Motor neuron (in vitro differentiated cells): ENCODE measurements around the gene HCST. TPM values are rescaled to one million over a fixed set of nuclear protein-coding genes. Genes with fewer than 3 reads are reported as not detected.
A peak's percentile ranks its signal among the peaks of the same experiment; 100 is the strongest.

Experiments used
- ATAC-seq, 8 experiments: fragments of 200-7000 bp; cut with Tn5 transposase; replicated peaks in 6 of 8; 2 replicates each; pipeline ENCODE4 v1.8.0; 2021; ENCODE audit warnings: mild to moderate bottlenecking in 8 of 8, moderate library complexity in 8 of 8
- H3K27ac ChIP-seq, 2 donors: fragments of 250-450 bp; sonication (Bioruptor Pico); 2 replicates each; pipeline ENCODE4 v1.9.0; 2021; ENCODE audit warnings: antibody characterized with exemption in 2 of 2, mild to moderate bottlenecking in 2 of 2, moderate library complexity in 1 of 2
- H3K4me1 ChIP-seq, 2 donors: fragments of 250-450 bp; sonication (Bioruptor Pico); replicated peaks in 1 of 2; 2 replicates each; pipeline ENCODE4 v1.6.1; 2021; ENCODE audit warnings: antibody characterized with exemption in 2 of 2, mild to moderate bottlenecking in 2 of 2, moderate library complexity in 1 of 2
- H3K4me3 ChIP-seq, 5 donors: fragments of 250-450 bp; sonication (Bioruptor Pico); 2 replicates each; pipeline ENCODE4 v1.9.0; 2021; ENCODE audit warnings: antibody characterized with exemption in 5 of 5, mild to moderate bottlenecking in 5 of 5, moderate library complexity in 4 of 5
- WGBS, 10 experiments: fragments of 450-650 bp; shearing (Covaris generic); methylation state at CpG; one replicate each; pipeline ENCODE4 v1.0.0; 2022; 5-methylcytosine and 5-hydroxymethylcytosine counted together
- in situ Hi-C, 9 experiments: fragments of 400-800 bp; cut with MboI; loops; one replicate each; pipeline ENCODE4 v1.15.0; 2021; ENCODE audit warnings: low sequenced_read_pairs in 9 of 9, low pct_unique_long_range_greater_than_20kb in 2 of 9; ENCODE audit not compliant: unreplicated experiment in 9 of 9
- total RNA-seq, 8 experiments: library from RNA; unstranded; fragments of 300-600 nt; gene quantifications; 2 replicates each; pipeline versions ENCODE4 v1.2.3 to v1.2.4, GENCODE V29; 2022

HCST gene
- total RNA-seq, 8 experiments from 2014 or later, result 0.33 to 3.8 (median 0.62) TPM; not detected in 3

DNA sequence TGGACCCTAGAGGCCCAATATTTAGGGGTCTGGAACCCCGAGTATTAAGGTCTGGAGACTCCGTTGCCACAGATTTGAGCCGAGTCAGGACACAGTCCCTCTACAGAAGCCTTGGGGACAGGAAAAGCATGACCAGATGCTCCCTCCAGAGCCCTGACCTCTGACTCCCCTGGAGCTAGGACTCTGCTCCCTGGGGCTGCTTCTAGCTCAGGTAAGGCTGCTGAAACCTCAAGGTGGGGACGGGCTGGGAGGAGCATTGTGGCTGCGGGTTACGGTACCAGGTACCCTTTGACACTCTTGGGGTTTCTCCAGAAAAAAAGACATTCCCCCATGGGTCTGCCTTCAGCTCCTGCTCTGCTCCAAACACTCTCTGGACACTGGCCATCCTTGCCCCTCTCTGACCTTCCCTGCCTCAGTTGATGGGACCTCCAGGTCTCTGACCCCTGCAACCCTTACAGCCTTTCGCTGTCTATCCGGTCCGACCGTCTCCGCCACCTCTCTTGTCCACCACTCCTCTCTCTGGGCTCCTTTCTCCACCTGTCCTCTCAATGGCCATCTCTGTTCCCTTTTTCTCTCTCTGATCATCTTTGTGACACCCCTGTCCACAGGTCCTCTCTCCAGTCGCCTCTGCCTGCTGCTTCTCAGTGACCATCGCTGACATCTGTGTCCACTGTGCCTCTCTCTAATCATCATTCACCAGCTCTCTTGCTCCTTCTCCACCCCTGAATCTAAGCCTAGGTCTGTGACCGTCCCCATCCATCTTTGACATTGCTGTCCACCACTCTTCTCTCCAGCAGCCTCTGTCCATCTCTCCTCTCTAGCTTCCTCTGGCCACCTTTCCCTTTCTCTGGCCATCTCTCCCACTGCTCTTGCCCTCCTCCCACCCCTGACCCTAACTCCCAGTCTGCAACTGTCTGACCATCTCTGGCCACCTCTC is 35.3 kb downstream of the HCST start:
- peak overlapping the region; percentile 46 to 61 (median 53) for H3K4me3 ChIP-seq
- ATAC-seq, result peak in 2 of 8 experiments; percentile 10 to 11
- in situ Hi-C loops, result loop anchor here in 1 of 9 experiments (10.0 kb wide), 1 partner anchor 53 kb away; no protein-coding TSS in a partner anchor

DNA sequence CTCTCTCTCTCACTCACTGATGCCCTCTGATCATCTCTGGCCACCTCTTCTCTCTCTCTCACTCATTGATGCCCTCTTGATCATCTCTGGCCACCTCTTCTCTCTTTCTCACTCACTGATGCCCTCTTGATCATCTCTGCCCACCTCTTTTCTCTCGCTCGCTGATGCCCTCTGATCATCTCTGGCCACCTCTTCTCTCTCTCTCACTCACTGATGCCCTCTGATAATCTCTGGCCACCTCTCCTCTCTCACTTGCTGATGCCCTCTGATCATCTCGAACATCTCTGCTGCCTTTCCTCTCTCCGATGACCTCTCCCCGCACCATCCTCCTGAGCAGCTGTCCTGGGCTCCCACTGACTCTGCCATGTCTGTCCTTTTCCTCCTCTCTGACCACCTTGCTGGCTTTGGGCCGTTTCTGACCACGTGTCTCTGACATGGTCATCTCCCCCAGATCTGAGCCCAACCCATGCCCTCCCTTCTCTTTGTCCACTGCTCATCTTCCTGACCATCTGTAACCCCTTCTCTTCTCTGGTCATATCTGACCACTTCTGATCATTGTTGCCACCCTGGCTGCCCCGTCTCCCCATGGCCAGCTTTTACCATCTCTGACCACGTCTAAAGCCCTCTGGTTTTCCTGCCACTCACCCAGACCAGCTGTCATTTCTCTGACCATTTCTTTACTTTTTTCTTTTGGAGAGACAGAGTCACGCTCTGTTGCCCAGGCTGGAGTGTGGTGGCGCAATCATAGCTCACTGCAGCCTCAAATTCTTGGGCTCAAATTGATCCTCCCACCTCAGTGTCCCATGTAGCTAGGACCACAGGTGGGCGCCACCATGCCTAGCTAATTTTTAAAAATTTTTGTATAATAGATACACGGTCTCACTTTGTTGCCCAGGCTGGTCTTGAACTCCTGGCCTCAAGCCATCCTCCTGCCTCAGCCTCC is 36.2 kb downstream of the HCST start:
- Histone ChIP-seq H3K27ac (no peak overlapping the region), H3K4me3 (peak overlapping the region in 2 of 5 donors; percentile 46 to 55), H3K4me1 (peaks cover 5 to 15% of the 10 kb centered on the region in 2 donors)
- in situ Hi-C loops, result loop anchor here in 1 of 9 experiments (10.0 kb wide), 1 partner anchor 54 kb away; no protein-coding TSS in a partner anchor
- no peak for ATAC-seq
- 49 to 100% (median 87%) methylated on average over 1 to 12 of the region's 13 CpGs; no CpG with 5 or more reads in 1 of the 10 experiments for WGBS, 10 experiments

More for the DNA sequence above, 35.3 kb downstream of the HCST start:
- WGBS, 10 experiments, result 10 to 82% (median 53%) methylated on average over 1 to 10 of the region's 14 CpGs; no CpG with 5 or more reads in 2 of the 10 experiments
- Histone ChIP-seq H3K4me1 (peaks cover 5 to 15% of the 10 kb centered on the region in 2 donors), H3K27ac (no peak overlapping the region)

DNA sequence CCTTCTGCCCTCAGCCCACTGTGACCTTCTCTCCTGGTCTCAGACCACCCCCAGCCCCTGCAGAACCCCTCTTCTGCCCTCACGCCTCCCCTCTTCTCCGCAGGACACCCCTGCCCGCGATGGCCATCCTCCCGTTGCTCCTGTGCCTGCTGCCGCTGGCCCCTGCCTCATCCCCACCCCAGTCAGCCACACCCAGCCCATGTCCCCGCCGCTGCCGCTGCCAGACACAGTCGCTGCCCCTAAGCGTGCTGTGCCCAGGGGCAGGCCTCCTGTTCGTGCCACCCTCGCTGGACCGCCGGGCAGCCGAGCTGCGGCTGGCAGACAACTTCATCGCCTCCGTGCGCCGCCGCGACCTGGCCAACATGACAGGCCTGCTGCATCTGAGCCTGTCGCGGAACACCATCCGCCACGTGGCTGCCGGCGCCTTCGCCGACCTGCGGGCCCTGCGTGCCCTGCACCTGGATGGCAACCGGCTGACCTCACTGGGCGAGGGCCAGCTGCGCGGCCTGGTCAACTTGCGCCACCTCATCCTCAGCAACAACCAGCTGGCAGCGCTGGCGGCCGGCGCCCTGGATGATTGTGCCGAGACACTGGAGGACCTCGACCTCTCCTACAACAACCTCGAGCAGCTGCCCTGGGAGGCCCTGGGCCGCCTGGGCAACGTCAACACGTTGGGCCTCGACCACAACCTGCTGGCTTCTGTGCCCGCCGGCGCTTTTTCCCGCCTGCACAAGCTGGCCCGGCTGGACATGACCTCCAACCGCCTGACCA is 37.2 kb downstream of the HCST start:
- peaks cover 5 to 15% of the 10 kb centered on the region in 2 donors for H3K4me1 ChIP-seq
- no peak overlapping the region for H3K27ac ChIP-seq
- ATAC-seq, result no peak
- no peak overlapping the region for H3K4me3 ChIP-seq
- in situ Hi-C loops, result loop anchor here in 1 of 9 experiments (10.0 kb wide), 1 partner anchor 55 kb away; no protein-coding TSS in a partner anchor
- whole genome bisulfite sequencing, 10 experiments, result 85 to 100% (median 95%) methylated on average over 1 to 12 of the region's 55 CpGs; no CpG with 5 or more reads in 7 of the 10 experiments

DNA sequence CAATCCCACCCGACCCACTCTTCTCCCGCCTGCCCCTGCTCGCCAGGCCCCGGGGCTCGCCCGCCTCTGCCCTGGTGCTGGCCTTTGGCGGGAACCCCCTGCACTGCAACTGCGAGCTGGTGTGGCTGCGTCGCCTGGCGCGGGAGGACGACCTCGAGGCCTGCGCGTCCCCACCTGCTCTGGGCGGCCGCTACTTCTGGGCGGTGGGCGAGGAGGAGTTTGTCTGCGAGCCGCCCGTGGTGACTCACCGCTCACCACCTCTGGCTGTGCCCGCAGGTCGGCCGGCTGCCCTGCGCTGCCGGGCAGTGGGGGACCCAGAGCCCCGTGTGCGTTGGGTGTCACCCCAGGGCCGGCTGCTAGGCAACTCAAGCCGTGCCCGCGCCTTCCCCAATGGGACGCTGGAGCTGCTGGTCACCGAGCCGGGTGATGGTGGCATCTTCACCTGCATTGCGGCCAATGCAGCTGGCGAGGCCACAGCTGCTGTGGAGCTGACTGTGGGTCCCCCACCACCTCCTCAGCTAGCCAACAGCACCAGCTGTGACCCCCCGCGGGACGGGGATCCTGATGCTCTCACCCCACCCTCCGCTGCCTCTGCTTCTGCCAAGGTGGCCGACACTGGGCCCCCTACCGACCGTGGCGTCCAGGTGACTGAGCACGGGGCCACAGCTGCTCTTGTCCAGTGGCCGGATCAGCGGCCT is 37.9 kb downstream of the HCST start:
- in situ Hi-C loops, result no loop called here
- WGBS, 10 experiments, result 83 to 100% (median 98%) methylated on average over 3 to 12 of the region's 51 CpGs; no CpG with 5 or more reads in 7 of the 10 experiments
- Histone ChIP-seq H3K27ac (no peak overlapping the region), H3K4me3 (no peak overlapping the region), H3K4me1 (peaks cover 4 to 15% of the 10 kb centered on the region in 2 donors)
- no peak for ATAC-seq

DNA sequence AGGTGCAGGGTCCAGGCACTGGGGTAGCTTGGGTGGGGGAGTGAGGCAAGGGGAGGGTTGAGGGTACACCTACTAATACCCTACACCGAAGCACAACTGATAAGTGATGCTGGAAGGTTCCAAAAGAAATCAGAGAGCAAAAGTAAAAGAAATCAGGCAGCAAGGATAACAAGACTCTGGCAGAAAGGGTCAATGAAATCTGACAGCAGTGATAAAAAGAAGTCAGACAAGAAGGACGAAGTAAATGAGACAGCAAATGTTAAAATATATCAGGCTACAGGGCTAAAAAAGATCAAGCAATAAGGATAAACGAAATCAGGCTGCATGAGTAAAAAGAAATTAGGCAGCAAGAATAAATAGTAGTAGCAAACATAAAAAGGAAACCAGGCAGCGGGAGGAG is 38.5 kb downstream of the HCST start:
- WGBS, 10 experiments, result 38 to 100% (median 64%) methylated on average over 1 to 4 of the region's 4 CpGs; no CpG with 5 or more reads in 1 of the 10 experiments
- no peak overlapping the region for H3K27ac ChIP-seq
- in situ Hi-C loops, result no loop called here

DNA sequence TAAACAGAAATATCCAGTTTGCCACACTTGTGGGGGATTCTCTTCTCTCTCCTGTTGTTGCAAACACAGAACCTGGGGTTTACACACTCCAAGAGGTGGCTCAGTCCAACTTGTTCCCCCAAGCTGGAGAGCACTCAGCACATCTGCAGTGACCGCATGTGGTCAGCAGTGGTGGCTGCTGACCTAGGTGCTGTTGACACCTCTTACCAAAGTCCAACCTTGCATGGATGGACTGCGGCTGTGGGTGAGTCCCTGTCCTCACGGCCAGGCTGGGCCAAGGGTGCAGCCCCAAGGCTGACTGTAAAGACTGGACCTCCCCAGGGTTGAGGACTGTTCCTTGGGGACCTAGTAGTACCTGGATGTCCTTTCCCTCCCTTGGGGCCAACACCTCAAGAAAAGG is 39.9 kb downstream of the HCST start:
- in situ Hi-C loops, result no loop called here
- ATAC-seq, result no peak
- H3K4me3 ChIP-seq, result no peak overlapping the region
- H3K27ac ChIP-seq, result no peak overlapping the region
- H3K4me1 ChIP-seq, result peaks cover 0 to 8% of the 10 kb centered on the region in 2 donors
- 80 to 100% (median 100%) methylated on average over 1 to 2 of the region's 3 CpGs; no CpG with 5 or more reads in 5 of the 10 experiments for WGBS, 10 experiments

More for the DNA sequence above, 38.5 kb downstream of the HCST start:
- H3K4me1 ChIP-seq, result peaks cover 0 to 11% of the 10 kb centered on the region in 2 donors
- ATAC-seq, result no peak
- H3K4me3 ChIP-seq, result no peak overlapping the region

DNA sequence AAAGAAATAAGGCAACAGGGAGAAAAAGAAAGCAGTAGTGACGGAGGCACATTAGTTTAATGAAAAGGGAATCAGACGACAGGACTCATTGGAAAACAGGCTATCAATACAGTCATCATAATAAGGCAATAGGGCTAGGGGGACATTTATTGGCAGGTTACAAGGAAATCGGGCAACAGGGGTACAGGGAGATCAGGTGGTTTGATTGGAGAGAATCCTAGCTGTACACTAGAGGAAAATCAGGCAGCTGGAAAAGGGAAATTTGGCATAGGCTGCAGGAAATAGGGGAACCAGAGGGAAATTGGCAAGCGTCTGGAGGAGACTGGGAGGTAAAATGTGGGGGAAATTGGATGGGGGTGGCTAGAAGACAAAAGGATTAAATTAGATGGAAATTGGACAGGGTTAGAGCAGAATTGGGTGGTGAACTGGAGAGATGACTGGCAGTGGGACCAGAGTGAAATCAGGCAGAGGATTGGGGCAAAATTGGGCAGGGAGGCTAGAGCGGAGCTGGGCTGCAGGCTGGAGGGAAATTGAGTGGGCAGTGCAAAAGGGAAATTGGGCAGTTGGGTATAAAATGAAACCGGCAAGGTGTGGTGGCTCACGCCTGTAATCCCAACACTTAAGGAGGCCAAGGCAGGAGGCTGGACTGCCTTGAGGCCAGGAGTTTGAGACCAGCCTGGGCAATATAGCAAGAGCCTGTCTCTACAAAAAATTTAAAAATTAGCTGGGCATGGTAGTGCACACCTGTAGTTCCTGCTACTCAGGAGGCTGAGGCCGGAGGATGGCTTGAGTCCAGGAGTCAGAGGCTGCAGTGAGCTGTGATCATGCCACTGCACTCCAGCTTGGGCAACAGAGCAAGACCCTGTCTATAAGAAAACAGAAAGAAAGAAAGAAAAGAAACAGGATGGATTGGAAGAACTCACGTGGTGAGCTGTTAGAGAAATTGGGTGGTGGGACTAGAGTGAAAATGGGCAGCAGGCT is 41.3 kb downstream of the HCST start:
- ATAC-seq, result no peak
- H3K4me3 ChIP-seq, result no peak overlapping the region
- no peak overlapping the region for H3K27ac ChIP-seq
- WGBS, 10 experiments, result 68 to 96% (median 82%) methylated on average over 3 to 9 of the region's 9 CpGs
- in situ Hi-C loops, result no loop called here
- H3K4me1 ChIP-seq, result no peaks in the 10 kb centered on the region

DNA sequence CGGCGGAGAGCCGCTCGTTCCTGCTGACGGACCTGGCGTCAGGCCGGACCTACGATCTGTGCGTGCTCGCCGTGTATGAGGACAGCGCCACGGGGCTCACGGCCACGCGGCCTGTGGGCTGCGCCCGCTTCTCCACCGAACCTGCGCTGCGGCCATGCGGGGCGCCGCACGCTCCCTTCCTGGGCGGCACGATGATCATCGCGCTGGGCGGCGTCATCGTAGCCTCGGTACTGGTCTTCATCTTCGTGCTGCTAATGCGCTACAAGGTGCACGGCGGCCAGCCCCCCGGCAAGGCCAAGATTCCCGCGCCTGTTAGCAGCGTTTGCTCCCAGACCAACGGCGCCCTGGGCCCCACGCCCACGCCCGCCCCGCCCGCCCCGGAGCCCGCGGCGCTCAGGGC is 42.2 kb downstream of the HCST start:
- 82 to 100% methylated on average over 1 to 9 of the region's 52 CpGs; no CpG with 5 or more reads in 8 of the 10 experiments for WGBS, 10 experiments
- in situ Hi-C loops, result no loop called here
- Histone ChIP-seq H3K27ac (no peak overlapping the region), H3K4me3 (no peak overlapping the region), H3K4me1 (no peaks in the 10 kb centered on the region)
- ATAC-seq, result no peak

DNA sequence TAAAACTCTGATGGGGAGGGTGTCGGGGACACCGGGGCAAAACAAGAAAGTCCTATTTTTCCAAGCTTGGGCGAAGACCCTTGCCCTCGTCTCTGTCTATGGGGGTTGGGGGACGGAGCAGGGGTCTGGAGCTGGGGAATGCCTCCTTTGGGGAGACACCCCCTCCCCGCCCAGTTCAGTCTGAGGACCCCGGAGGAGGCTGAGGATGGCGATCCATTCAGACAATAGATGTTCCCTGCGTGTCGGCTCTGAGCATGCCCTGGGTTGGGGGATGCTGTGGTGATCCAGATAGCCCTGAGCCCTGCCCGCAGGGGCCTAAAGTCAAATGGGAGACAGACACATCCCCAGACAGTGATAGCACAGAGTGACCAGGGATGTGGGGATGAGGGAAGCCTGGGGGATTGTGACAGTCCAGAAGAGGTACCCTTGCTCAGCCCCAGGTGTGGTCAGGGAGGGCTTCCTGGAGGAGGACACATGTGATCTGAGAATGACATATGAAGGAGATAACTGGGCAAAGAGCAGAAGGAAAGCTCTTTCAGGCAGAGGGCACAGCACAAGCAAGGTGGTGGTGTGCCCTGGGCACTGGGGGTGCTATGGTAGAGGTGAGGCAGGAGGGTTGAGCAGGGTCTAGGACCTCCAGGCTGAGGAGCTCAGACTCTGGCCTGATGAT is 42.9 kb downstream of the HCST start:
- WGBS, 10 experiments, result 40 to 90% methylated on average over 1 to 2 of the region's 11 CpGs; no CpG with 5 or more reads in 8 of the 10 experiments

DNA sequence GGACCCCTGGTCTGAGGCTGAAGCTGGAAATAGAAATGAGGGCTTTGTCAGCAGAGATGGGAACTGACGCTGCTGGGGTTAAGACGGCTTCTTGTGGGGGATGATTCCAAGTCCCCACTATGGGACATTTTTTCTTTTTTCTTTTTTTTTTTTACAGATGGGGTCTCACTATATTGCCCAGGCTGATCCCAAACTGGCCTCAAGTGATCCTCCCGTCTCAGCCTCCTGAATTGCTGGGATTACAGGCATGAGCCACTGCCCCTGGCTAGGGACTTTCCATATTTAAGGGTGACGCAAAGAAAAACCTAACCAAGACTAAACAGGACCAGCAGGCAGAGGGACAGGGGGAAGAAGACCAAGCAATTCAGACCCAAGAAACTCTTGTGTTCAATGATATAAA is 43.9 kb downstream of the HCST start:
- Histone ChIP-seq H3K27ac (no peak overlapping the region), H3K4me1 (no peaks in the 10 kb centered on the region), H3K4me3 (no peak overlapping the region)
- no peak for ATAC-seq
- WGBS, 10 experiments, result 59 to 100% (median 85%) methylated on average over 2 to 4 of the region's 4 CpGs; no CpG with 5 or more reads in 4 of the 10 experiments
- in situ Hi-C loops, result no loop called here

More for the DNA sequence above, 42.9 kb downstream of the HCST start:
- ATAC-seq, result no peak
- H3K4me1 ChIP-seq, result no peaks in the 10 kb centered on the region
- no peak overlapping the region for H3K4me3 ChIP-seq
- no peak overlapping the region for H3K27ac ChIP-seq
- in situ Hi-C loops, result no loop called here
